ENCODE data around the gene DDX19B.
A peak's percentile ranks its signal among the peaks of the same experiment; 100 is the strongest.

The DDX19B gene

DNA sequence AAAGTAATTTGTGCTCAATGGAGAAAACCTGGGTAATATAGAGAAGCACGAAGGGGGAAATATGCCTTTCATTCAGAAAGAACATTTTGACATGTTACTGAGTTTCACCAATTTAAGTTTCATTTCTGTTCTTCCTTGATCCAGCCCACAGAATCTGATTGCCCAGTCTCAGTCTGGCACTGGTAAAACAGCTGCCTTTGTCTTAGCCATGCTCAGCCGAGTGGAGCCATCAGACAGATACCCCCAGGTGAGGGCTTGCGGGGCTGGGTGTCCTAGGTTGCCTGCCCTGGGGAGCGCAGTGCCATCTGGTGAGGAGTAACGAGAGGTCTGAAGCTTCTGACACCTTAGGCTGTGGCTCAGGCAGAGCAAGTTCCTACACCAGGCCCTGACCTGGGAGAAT, 65.4 kb downstream of the DDX19B start:
- DNase-seq, result no peak

GRCh38 chr16:70370145-70370544, 71.2 kb downstream of the DDX19B start:
- peak; percentile 46 for DNase-seq

DNA sequence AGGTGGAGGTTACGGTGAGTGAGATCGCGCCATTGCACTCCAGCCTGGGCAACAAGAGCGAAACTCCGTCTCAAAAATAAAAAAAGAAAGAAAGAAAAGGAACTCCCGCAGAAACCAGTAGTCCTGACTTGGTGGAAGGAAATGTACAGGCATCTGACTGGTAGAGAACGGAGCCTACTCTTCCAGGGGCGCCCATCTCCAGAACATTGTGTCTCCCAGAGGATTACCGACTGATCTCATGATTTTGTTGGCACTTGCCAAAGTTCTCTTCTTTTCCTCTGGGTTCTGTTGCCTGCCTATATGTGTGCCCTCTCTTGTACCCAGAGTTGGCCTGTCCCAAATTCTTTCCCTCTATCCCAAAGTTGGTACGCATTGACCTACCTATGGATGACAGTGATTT, 71.9 kb downstream of the DDX19B start:
- DNase-seq, result no peak

DNA sequence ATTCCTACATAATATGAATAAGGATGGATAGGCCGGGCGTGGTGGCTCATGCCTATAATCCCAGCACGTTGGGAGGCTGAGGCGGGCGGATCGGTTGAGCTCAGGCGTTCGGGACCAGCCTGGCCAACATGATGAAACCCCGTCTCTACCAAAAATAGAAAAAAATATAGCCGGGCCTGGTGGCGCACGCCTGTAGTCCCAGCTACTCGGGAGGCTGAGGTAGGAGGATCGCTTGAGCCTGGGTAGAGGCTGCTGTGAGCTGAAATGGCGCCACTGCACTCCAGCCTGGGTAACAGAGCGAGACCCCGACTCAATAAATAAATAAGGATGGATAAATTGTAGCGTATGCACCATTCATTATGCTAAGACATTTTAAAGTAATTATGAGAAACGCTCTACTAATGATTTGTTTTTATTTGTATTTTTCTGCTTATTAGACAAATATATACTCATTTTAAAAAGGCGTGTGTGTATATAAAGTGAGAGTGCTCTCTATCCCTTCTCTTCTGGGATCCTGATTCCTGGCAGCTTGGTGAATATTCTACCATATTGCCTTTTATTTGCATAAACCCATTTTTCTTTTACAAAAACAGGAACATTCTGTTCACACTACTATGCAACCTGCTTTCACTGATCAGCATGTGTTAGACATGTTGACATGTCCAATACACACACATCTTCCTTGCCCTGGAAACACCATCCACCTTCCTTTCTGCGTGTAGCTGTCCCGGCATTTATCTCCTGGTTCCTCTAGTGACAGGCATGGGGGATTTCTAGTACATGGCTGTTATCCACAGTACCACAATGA, 74.1 kb downstream of the DDX19B start:
- DNase-seq, result no peak

GRCh38 chr16:70374213-70374612, 75.2 kb downstream of the DDX19B start:
- DNase-seq, result no peak

DNA sequence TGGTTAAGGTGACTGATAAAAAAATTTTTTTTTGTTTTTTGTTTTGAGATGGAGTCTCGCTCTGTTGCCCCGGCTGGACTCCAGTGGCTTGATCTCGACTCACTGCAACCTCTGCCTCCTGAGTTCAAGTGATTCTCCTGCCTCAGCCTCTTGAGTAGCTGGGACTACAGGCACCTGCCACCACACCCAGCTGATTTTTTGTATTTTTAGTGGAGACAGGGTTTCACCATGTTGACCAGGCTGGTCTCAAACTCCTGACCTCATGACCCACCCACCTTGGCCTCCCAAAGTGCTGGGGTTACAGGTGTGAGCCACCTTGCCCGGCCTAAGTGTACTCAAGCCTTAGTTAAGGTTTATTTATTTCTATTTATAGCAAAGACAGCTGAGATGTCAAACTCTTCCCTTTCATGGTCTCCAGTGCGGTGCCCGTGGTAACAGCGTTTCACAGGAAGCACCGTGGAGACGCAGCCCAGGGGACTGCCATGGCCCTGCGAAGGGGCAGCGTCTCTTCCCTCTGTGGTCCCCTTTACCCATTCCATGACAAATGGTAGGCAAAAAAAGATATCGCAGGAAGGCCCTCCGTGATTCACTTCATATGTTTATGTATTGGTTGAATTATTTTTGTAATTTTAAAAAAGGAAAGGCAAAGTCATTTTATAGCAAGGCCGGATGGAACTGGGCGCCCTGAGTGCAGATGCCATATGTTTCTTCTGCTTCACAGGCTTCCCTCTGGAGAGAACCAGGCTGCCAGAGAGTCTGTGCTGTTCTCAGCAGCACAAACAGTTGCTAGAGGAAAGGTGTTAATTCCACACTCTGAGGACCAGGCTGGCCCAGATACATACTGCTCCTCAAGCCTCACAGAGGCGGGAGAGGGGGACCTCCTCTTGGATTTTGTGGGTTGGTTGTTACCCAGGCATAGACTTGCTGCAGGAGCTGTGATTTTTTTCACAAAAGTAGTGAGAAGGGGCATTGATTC, 76.9 kb downstream of the DDX19B start:
- no peak for DNase-seq

- DNase-seq, result no peak
Observed at GRCh38 chr16:70377782-70378181, 78.8 kb downstream of the DDX19B start.

- no peak for DNase-seq
Observed at GRCh38 chr16:70378869-70379493, 80.0 kb downstream of the DDX19B start.

DNA sequence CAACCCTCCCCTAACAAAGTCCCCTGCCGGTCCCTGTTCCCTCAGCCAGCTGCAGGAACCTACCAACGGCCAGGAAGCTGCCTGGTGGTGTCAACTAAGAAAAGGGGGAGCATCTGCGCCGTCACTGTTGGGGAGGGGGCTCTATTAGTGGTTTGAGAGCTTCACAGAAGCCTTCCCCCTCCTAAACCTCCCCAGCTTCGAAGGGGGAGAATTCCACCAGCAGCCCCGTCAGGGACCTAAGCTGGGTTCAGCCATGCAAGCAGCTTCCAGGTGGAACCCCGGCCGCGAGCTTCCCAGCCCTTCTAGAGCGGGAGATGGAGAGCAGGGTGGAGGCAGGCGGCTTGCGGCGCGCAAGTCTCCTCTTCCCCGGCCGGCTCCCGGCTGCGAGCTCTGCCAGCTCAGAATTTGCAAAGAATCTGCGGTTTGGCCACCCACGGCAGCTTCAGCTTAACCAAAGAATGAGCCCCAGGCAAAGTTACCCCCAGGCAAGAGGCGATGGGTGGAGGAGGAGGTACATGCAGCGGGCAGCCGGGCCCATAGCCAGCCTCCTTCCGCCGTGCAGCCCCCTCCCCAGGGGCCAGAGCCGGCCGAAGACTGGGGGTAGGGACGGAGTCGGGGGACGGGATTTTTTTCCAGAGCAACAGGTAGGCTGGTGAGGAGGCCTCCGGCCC, 81.4 kb downstream of the DDX19B start:
- DNase-seq, result peak; percentile 87

GRCh38 chr16:70380919-70381603, 82.1 kb downstream of the DDX19B start:
- peak; percentile 97 for DNase-seq

DNA sequence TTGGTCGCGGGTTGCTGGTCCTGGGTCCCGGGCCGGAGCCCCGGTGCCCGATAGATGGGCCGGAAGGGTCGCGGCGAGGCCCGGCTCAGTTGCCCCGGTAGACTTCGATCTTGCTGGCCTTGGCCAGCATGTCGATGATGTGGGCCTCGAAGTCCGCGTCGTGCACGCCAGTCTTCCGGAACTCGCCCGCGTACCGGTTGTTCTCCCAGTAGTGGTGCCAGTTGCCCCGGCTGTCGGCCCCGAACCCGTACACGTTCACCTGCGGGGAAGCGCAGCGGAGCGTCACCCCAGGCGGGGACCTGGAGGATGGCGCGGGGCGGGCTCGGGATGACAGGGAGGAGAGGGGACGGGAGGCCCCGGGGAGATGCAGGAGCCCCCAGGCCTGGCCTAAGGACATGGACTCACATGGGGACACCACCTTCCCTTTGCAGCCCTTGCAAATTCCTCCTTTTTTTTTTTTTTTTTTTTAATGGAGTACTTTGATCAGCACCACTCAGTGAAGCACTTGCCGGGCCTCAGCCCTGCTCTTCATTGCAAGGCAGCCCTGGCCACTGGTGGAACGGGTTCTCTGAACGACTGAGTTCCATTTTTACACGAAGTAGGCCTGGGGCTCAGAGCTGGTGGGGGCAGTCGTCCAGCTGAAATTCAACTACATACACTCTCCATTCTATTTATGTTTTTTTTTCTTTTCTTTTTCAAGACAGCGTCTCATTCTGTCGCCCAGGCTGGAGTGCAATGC, 82.8 kb downstream of the DDX19B start:
- DNase-seq, result no peak

DNA sequence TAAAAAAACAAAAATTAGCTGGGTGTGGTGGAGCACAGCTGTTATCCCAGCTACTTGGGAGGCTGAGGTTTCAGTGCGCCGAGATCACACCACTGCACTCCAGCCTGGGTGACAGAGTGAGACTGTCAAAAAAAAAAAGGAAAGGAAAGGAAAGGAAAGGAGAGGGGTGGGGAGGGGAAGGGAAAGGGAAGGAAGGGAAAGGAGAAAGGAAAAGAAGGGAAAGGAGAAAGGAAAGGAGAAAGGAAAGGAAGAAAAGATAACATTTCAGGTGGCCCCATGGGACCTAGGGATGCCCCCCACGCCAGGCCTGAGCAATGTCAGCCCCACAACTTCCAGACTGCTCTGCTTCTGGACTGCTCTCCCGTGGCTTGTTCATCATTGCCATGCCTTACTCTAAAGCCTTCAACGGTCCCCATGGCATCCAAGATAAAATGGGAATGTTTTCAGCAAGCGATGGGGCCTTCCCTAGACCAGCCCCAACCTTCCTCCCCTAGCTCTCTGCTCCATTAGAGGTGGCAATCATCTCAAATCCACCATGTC, 84.5 kb downstream of the DDX19B start:
- DNase-seq, result no peak
